Spleen (tissue), 7 donors: ENCODE data around the gene KRTAP9-7.
"Not testable (repeated sequence)": the region's sequence is repeated elsewhere in the genome, so short reads cannot be mapped to it uniquely, and the experiment has no call there.

Source experiments
- CTCF ChIP-seq, 11 experiments: fragments of 200-600 bp in 7 of 11; fragments of 450-650 bp in 4 of 11; sonication (generic) in 4 of 11; IDR thresholded peaks in 8 of 11; conservative IDR thresholded peaks in 3 of 11; 1 replicate in 7 of 11; 2 replicates in 4 of 11; pipeline versions ENCODE4 v1.4.0 to v1.8.0; 2016 to 2021; ENCODE audit warnings: antibody characterized with exemption in 11 of 11, inconsistent platforms in 4 of 11, mild to moderate bottlenecking in 1 of 11
- POLR2A ChIP-seq, 3 donors: fragments of 450-650 bp; IDR thresholded peaks; one replicate each; pipeline ENCODE4 v1.5.1; 2017; ENCODE audit warnings: antibody characterized with exemption in 3 of 3, mild to moderate bottlenecking in 1 of 3
- donor health status: DM: no; HTN: no; CAD: no; lungs with moderate emphysema.
- donor health status: DM: no; HTN: no; CAD: no.
- donor health status: DM: no; HTN: no; CAD: no.

- not testable (repeated sequence) for TF ChIP-seq CTCF (IDR thresholded peaks at IDR 0.05 in 8 of 11, conservative IDR thresholded peaks at IDR 0.05 in 3 of 11); POLR2A (IDR thresholded peaks at IDR 0.05)
Measured at GRCh38 chr17:41275648-41276190, at the start of gene KRTAP9-7.
